Stimulated activated CD8-positive, alpha-beta memory T cell treated with anti-CD3 and anti-CD28 coated beads, Interleukin-4, amount 100 ng/mL, for 24 hours (primary cell): Measurements from ENCODE around the gene DENND2A.
"Not testable (repeated sequence)": the region's sequence is repeated elsewhere in the genome, so short reads cannot be mapped to it uniquely, and the experiment has no call there.

Experiments
- DNase-seq: peaks from one replicate; pipeline ENCODE4 v3.0.0-alpha.2; 2020; ENCODE audit warnings: low read depth

DENND2A gene

DNA sequence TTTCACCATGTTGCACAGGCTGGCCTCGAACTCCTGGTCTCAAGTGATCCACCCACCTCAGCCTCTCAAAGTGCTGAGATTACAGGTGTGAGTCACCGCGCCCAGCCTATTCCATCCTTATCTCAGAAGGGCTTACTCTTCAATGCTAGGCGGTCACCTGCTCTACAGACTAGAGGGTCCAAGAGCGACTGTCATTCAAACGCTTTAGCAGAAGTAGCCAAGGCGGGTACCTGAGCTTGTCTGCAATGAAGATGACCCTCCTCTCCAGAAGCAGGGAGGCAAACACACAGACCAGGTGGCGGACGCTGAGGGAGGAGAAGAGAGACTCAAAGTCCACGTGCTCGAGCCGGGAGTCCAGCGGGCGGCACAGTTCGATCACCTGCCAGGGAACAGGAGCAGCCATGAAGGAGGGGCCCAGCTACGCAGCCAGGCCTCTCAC, 96.2 kb downstream of the DENND2A start:
- DNase-seq: no peak

DNA sequence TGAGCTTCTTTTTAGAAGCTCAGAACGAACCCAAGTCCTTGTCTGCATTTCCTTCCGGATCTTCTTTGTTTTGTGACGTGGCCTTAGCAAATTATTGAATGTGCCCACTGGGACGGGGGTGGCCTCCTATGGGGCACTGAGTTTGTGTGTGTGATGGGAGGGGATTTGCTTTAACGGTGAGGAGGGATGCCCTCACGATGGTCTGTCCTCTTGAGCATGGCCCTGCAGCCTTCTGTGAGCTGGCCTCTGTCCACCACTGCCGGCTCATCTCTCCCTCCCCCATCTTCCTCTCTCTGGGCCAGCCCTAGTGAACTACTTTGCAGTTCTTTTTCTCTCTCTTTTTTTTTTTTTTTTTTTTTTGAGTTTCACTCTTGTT, 98.4 kb downstream of the DENND2A start:
- DNase-seq: no peak

- no peak for DNase-seq
Observed at GRCh38 chr7:140541513-140542227, 98.9 kb downstream of the DENND2A start.

DNA sequence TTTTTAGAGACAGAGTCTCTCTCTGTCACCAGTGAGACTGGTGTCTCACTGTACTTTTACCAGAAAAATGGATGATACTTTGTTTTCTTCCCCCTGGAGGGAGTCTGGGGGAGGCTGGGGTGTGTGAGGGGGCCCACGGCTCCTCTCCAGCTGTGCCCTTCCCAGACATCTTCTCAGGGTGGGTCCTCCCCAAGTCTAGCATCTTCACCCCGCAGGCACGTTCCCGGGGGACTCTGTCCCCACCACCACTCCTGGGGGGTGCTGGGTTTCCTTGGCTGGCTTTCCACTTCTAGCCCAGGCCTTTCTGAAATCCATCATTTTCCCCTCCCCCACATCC, 99.5 kb downstream of the DENND2A start:
- no peak for DNase-seq

DNA sequence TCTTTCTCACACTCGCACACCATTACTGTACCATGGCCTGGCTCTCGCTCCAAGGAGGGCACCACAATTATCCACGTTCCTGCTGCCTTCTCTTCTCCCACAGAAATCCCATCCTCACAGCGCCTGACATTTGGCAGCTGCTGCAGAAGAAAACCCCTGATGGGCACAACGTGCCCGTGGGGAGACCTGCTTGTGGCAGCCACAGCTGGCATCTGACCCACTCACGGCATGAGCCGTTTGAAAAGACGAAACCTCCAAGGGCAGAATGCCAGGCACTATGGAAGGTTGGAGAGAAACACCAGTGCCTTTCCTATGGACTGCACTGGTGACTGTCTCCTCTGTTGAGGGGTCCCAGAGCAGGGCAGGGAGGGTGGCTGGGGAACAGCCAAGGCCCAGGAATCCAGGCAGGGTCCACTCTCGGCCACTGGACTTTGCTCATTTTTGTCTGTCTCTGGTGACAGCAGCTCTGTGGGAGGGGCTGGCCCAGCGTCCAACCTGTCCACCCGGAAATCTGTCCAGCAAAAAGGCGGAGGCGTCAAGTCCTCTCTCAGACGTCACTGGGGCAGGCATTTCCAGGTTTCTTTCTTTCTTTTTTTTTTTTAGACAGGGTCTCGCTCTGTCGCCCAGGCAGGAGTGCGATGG, 100.4 kb downstream of the DENND2A start:
- no peak for DNase-seq

GRCh38 chr7:140539461-140539860, 101.2 kb downstream of the DENND2A start:
- no peak for DNase-seq

DNA sequence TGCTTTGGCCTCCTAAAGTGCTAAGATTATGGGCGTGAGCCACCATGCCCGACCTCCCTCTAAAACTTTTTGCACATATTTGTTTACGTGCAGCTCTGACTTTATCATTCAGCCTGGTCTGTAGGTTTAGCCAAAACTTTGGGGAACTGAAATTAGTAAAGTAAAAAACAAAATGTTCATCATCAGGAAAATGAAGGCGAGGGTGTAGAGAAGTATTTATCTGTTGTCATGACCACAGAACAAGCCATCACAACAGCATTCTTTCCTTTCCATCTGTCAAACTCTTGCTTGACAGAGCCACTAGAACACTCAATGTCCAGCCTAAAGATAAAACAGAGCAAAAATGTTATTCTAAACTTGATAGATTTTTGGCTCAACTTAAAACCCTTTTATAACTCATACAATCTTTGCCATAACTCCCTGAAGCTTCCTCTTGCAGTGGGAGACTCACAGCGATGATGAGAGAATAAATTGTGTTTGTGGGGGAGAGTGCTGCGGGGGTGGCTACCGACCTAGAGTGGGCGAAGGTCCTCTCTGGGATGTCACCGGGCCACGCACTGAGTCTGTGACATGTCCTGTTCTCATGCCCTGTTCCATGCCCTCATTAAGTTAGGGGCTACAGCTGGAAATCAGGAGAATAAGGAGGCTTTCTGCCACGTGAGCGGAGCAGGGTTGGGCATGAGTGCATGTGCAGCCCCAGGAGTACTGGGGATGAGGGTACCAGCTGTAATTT, 102.7 kb downstream of the DENND2A start:
- no peak for DNase-seq

DNA sequence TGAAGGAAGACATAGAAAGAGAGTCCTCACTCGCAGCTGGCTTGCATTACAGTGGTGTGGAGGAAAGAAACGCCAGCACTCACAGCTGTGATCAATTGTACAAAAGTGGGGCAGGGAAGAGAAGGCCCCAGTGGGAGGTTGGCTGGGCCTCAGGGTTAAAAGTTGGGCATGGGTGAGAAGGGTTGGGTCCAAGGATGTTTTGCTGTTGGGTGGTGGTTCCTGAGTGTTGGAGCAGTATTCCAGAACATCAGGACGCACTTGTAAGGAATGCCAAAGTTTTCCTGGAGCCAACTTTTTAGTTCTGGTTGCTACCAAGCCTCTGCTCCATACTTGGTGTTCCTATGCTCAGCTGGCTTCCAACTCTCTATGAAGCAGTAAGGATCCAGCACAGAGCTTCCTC, 105.9 kb downstream of the DENND2A start:
- DNase-seq: no peak

DNA sequence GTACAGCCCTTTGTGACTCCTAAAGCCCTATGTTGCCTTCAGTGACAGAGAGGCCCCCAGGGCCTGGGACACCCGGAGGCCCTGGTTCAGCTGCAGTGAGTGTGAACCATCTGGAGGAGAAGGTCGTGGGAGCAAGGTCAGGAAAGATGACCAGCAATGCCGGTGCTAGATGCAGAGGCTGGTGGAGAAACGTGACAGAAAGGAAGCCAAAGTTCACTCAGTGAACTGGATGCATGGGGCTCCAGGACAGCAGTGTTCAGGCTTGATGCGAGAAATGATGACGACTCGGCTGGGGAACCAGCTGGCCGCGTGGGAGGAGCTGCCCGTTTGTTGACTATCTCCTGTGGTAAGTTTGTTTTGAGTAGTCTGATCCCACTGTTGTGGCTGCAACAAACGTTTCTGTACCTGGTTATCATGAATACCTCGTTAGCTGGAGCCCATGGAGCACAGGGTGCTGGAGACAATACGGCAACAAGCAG, 107.2 kb downstream of the DENND2A start:
- no peak for DNase-seq

DNA sequence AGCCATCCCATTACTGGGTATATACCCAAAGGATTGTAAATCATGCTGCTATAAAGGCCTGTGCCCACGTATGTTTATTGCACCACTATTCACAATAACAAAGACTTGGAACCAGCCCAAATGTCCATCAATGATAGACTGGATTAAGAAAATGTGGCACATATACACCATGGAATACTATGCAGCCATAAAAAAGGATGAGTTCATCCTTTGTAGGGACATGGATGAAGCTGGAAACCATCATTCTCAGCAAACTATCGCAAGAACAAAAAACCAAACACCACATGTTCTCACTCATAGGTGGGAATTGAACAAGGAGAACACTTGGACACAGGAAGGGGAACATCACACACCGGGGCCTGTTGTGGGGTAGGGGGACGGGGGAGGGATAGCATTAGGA, 111.2 kb downstream of the DENND2A start:
- DNase-seq: not testable (repeated sequence)

DNA sequence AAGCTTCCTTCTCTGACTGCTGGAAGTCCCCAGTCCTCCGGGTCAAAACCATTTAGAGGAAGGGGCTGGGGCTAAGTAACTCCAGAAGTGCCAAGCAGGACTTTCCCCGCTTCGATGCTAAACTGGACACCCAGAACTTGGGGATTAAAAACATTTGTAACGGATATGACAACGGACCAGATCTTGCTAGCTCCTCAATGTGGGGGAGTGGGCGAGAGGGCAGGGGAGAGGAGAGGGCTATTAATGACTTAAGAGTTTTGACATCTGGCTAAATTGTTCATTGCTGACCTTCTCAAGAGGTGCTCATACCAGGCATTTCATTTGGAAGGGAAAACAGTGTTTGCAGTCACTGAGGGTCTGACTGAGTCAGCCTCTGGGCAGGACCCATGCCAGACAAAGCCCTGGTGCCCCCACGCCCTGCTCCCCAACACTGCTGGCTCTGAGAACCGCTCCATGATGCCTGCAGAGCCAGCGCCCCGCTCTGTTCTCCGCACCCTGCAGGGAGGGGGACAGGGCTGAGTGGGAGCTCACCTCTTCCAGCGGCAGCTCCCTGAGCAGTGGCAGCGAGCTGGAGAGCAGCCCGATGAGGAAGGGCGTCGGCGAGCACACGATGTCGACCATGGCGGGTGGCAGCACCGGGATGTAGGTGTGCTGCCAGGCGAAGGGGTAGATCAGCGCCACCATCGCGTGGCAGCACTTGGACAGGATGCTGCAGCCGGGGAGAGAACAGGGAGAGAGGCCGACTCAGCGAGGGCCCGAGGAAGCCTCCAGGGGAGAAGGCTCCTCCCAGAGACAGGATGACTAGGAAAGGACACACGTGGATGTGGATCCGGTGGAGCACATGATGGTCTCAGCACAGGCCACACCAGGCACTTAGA, 113.6 kb downstream of the DENND2A start:
- DNase-seq: no peak

DNA sequence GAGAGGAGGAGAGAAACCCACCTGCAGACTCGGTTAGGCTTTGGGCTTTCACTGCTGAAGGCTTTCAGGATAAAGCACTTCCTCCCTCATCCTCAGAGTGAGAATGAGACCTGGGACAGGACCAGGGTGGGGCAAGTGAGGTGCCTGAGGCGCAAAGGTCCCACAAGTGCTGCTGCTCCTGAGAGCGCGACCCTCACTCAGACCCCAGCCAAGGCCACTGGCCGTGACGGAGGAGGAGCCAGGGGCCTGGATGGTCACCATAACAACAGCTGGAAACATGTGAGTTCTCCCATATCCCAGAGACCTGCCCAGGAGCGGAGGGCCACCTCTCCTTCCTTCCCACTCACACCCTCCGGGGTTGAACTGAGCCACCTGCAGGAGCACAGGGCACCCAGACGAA, 114.4 kb downstream of the DENND2A start:
- no peak for DNase-seq

- no peak for DNase-seq
Observed at GRCh38 chr7:140525743-140526142, 114.9 kb downstream of the DENND2A start.

- no peak for DNase-seq
Observed at GRCh38 chr7:140521421-140521820, 119.2 kb downstream of the DENND2A start.

- DNase-seq: no peak
Observed at GRCh38 chr7:140519007-140519399, 121.6 kb downstream of the DENND2A start.

DNA sequence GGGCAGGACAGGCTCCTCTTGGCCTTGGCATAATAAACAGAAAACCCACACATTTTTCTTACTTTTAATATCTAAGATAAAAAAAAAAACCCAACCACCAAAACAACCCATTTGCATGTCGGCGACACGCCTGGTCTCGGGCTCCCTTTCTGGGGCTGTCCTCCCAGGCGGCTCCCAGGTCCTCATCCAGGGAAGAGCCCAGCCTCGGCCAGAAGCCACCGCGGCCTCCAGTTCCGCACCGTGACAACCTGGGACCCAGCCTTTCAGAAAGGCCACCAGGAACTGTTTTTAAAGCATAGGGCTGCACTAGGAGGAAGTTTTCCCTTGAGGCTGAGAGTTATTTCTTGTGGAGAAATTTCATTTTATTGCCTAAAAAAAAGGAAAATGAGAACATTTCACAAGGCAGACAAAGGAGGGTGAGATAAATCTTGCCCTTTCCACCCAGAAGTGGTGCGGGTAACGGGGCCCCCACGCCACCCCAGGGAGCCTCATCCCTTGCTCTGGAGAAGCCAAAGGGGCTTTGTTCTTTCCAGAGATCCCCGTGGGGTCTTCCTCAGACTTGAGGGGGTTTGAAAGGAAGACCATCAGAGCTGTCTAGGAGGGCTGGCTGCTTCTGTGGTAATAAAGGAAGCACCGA, 122.1 kb downstream of the DENND2A start:
- DNase-seq: no peak

DNA sequence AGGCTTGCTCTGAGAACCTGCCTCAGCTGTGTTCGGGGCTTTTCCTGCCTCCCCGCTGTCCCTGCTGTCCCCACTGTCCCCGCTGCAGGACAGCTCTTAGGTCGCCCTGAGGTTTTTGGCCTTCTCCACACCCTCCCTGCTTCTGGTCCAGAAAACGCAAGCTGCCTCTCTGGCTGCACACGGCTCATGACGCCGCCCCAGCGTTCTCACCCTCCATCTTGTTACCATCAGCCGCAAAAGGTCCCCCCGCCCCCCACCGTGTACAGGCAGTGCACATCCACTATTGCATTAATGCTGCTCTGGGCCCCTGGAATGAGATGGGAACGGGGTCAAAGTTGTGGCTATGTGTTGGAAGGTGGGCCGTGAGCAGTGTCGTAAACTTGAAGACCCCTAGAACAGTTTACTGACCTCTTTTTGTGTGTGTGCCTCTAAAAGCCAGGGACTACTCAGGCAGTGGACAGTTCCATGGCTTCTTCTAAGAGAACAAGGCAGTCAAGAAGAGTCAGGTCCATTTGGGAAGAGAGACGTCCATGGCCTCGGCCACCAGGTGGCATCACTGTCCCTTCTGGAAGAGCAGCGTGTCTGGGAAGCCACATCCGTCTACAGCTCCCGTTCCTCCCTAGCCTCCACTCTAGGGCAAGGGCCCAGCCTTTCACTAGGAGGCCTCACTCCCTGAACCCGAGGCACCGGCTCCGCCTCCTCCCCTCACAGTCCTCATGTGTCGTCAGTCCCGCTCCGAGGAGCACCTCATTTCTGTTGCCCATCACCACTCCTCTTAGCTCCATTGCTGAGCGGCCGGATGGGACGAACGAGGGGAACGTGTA, 122.9 kb downstream of the DENND2A start:
- peak; percentile 54 for DNase-seq

DNA sequence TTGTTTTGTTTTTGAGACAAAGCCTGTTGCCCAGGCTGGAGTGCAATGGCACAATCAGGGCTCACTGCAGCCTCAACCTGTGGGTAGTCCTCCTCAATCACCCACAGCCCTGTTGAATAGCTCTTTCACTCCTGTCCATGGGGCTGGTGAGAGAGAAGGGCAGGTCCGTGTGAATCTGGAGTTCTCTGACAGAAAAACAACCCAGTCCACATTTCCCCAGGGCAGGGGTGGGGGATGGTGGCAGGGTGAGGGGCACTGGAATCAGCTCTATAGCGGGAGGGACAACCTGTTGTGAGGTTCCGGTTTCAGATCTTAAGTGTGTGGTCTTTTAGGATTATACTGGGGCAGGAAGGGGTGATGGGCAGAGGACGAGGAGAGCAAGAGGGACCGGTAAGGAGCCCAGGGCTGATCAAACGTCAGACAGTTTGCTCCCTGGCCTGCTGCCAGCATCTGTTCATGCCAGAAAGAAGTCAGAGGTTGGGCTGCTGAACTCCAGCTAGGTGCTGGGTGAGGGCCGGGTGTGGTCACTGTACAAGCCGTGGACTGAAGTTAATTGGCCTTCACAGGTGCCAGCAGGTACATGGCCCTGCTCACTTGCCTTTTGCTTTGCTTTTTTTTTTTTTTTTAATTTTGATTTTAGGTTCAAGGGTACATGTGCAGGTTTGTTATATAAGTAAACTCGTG, 128.2 kb downstream of the DENND2A start:
- no peak for DNase-seq

DNA sequence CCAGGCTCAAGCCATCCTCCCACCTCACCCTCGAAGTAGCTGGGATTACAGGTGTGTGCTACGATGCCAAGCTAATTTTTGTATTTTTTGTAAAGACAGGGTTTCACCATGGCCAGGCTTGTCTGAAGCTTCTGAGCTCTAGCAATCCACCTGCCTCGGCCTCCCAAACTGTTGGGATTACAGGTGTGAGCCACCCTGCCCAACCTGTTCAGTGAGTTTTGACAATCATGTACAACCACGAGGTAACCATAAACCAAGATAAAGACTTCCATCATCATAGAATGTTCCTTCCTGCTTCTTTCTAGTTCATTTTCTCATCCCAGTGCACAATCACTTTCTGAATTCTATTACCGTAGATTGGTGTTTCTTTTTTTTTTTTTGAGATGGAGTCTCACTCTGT, 130.8 kb downstream of the DENND2A start:
- DNase-seq: no peak

DNA sequence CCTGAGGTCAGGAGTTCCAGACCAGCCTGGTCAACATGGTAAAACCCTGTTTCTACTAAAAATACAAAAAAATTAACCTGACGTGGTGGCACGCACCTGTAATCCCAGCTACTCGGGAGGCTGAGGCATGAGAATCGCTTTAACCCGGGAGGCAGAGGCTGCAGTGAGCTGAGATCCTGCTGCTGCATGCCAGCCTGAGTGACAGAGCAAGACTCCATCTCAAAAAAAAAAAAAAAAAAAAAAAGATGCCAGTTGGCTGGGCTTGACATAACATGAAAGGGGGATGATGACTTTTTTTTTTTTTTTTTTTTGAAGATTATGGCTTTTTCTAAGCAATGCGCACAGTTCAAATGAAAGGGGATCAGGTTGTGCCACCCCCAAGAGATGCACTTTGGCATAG, 133.1 kb downstream of the DENND2A start:
- not testable (repeated sequence) for DNase-seq
